Activated B cell treated with CpG ODN at 0.5 μM for 24 hours (primary cell): Measurements from ENCODE around the gene GHDC. TPM values are rescaled to one million over a fixed set of nuclear protein-coding genes. Genes with fewer than 3 reads are reported as not detected.

ENCODE experiments used
- ATAC-seq: fragments of 200-7000 bp; cut with Tn5 transposase; one replicate; pipeline ENCODE4 v1.10.0; 2021; ENCODE audit warnings: low read depth, mild to moderate bottlenecking, moderate library complexity
- CTCF ChIA-PET: fragments of 350-600 bp; sonication (Branson Sonifier 250); formaldehyde crosslinking; loops from one replicate; lab custom pipeline; 2021; ENCODE audit warnings: antibody characterized with exemption; lab: Charles Lee
- POLR2A ChIA-PET: fragments of 350-600 bp; sonication (Branson Sonifier 250); formaldehyde crosslinking; loops from one replicate; lab custom pipeline; 2021; ENCODE audit warnings: antibody characterized with exemption; lab: Charles Lee
- DNase-seq: peaks from one replicate; pipeline ENCODE4 v3.0.0; 2022
- H3K27ac Mint-ChIP-seq: one replicate; pipeline ENCODE4 v1.8.0; 2020; ENCODE audit warnings: mixed read lengths
- H3K27me3 Mint-ChIP-seq: one replicate; pipeline ENCODE4 v1.8.0; 2021; ENCODE audit warnings: mixed read lengths
- H3K36me3 Mint-ChIP-seq: one replicate; pipeline ENCODE4 v1.8.0; 2021; ENCODE audit warnings: low read depth, mixed read lengths
- H3K4me1 Mint-ChIP-seq: one replicate; pipeline ENCODE4 v1.8.0; 2021; ENCODE audit warnings: mixed read lengths
- H3K4me3 Mint-ChIP-seq: one replicate; pipeline ENCODE4 v1.8.0; 2020; ENCODE audit warnings: mild to moderate bottlenecking, mixed read lengths
- H3K9me3 Mint-ChIP-seq: one replicate; pipeline ENCODE4 v1.8.0; 2020; ENCODE audit warnings: mixed read lengths
- CTCF ChIP-seq: fragments of 200-600 bp; IDR thresholded peaks from one replicate; pipeline ENCODE4 v1.8.0; 2022; ENCODE audit warnings: antibody characterized with exemption, mild to moderate bottlenecking
- intact Hi-C: fragments of 100-400 bp; cut with micrococcal nuclease; formaldehyde crosslinking; loops from one replicate; pipeline ENCODE4 v1.15.1; 2024
- total RNA-seq: library from RNA; stranded (reverse); gene quantifications from 2 replicates; pipeline ENCODE4 v1.2.3, GENCODE V29; 2022

GHDC gene
- total RNA-seq, 1 donor from 2014 or later: 29.1 TPM

- intact Hi-C loops: loop anchor here (1.0 kb wide), 1 partner anchor 15 kb away; no protein-coding TSS in a partner anchor
- H3K9me3 Mint-ChIP-seq: no peaks in the 10 kb centered on the region
- peaks cover 21% of the 10 kb centered on the region for H3K4me1 Mint-ChIP-seq
- ATAC-seq: peak; percentile 75
- H3K36me3 Mint-ChIP-seq: peaks cover 39% of the 10 kb centered on the region
- DNase-seq: no peak
- H3K27ac Mint-ChIP-seq: peak overlapping the region; percentile 91
- POLR2A ChIA-PET: interaction anchor here (0.5 to 1.6 kb wide), 10 partner anchors 15 to 924 kb away, joined by 3 to 12 read pairs (median 4); partner anchors contain the start of genes DNAJC7, KAT2A, KCNH4 and STAT3
- TF ChIP-seq CTCF: no peak
- CTCF ChIA-PET: interaction anchor here (1.0 to 2.4 kb wide), 3 partner anchors 14 to 54 kb away, joined by 3 to 11 read pairs (median 6); partner anchors contain the start of gene HCRT
- H3K4me3 Mint-ChIP-seq: peak overlapping the region; percentile 46
- H3K27me3 Mint-ChIP-seq: no peaks in the 10 kb centered on the region
Measured at GRCh38 chr17:42198897-42199296, 4.6 kb upstream of the GHDC start.

DNA sequence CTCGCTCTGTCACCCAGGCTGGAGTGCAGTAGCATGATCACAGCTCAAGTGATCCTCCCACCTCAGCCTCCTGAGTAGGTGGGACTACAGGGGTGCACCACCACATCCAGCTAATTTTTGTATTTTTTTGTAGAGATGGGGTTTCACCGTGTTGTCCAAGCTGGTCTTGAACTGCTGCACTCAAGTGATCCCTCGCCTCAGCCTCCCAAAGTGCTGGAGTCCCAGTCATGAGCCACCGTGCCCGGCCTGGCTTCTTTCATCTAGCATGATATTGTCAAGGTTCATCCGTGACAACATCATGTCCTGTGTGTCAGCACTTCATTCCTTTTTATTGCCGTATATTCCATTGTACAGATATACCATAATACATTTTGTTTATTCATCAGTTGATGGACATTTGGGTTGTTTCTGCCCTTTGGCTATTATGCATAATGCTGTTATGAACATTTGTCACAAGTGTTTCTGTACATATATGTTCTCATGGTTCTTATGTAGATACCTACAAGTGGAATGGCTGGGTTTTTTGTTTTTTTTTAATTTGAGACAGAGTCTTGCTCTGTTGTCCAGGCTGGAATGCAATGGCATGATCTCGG lies 3.4 kb upstream of the GHDC start:
- no peak for TF ChIP-seq CTCF
- ATAC-seq (no peak), DNase-seq (no peak)
- Mint-ChIP-seq H3K27me3 (no peaks in the 10 kb centered on the region), H3K4me3 (no peak overlapping the region), H3K27ac (peak overlapping the region; percentile 30), H3K9me3 (no peaks in the 10 kb centered on the region), H3K4me1 (peaks cover 34% of the 10 kb centered on the region), H3K36me3 (peaks cover 28% of the 10 kb centered on the region)
- intact Hi-C loops: no loop called here
- POLR2A ChIA-PET: interaction anchor here (1.1 to 1.6 kb wide), 3 partner anchors 51 to 180 kb away, joined by 4 to 7 read pairs (median 6); partner anchors contain the start of genes DNAJC7 and KAT2A
- CTCF ChIA-PET: interaction anchor here (2.4 kb wide), 1 partner anchor 13 kb away, joined by 11 read pairs; the partner anchor contains the start of gene HCRT

DNA sequence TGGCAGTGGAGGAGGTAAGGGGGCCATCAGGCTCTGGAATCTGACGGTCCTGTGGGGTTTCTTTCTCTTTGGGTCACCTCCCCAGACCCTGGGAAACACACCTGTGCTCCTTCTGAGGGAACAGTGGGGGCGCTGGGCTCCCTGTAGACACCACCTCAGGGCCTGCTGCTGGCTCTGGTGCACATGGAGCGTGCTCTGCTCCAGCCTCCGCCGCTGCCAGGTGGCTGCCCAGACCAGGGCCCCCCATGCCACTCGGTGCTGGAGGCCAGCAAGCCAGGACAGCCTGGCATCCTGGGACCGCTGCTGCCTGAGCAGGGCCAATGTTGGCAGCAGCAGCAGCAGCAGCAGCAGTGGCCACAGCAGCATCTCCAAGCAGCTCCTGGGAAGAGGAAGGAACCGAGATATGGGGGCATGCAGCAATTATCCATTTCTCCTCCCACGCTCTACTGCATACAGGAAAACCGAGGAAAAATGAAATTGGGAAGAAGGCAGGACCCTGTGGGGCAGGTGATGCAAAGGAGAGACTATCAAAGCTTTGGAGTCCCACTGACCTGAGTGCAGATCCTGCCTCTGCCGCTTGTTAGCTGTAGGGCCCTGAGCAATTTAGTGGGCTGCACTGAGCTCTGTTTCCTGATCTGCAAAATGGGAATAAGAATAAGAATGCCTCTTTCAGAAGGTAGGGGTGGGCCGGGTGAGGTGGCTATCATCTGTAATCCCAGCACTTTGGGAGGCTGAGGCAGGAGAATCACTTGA lies 902 bp downstream of the GHDC start:
- Mint-ChIP-seq H3K36me3 (peaks cover 13% of the 10 kb centered on the region), H3K9me3 (no peaks in the 10 kb centered on the region), H3K27me3 (no peaks in the 10 kb centered on the region), H3K4me3 (peak overlapping the region; percentile 98), H3K4me1 (peaks cover 31% of the 10 kb centered on the region), H3K27ac (peak overlapping the region; percentile 96)
- CTCF ChIA-PET: interaction anchor here (0.7 to 1.6 kb wide), 2 partner anchors 12 to 120 kb away, joined by 3 to 8 read pairs; partner anchors contain the start of gene KCNH4
- ATAC-seq (no peak), DNase-seq (no peak)
- intact Hi-C loops: no loop called here
- no peak for TF ChIP-seq CTCF
- POLR2A ChIA-PET: interaction anchor here (0.6 to 2.6 kb wide), 10 partner anchors 12 to 263 kb away, joined by 3 to 38 read pairs (median 7); partner anchors contain the start of genes DNAJC7, KCNH4, NKIRAS2 and ODAD4

DNA sequence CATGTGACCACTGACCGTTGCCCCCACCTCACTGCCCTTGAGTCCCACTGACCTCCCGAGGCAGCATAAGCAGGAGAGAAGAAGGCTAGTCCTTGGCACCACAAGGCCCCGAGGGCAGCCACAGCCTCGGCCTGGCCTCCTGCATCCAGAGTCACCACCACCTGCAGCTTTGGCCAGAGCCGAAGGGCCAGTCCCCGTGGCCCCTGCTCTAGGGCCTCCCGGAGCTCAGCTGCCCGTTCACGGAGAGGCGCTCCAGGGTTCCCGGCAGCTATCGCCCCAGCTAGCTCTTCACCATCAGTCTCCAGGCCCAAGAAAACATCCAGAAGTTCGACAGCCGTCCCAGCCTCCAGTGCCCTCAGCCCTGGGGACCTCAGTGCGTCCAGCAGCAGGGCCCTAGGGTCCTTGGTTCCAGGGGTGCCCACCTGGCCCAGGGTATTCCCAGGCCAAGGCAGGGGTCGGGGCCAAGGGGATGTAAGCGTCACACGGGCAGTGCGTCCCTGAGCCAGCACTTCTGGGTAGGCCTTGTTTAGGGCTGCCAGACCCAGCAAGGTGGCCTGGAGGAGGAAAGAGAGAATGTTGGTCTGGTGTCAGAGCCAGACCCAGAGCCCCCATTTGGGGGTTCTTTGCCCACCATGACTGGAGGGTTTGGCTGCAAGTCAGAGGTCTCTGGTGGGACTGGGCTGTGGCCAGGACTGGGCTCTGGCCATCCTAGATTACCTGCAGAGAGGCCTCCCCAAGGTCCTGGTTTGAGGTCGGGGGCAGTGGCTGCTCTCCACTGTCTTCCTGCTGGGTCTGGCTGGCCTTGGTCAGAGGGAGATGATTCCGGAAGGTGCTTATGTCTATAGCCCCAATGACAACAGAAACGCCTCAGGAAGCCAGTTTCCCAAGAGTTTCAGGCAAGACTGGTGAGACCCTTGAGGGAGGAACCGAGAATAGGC lies 1.8 kb downstream of the GHDC start:
- no peak for TF ChIP-seq CTCF
- no peak for ATAC-seq
- Mint-ChIP-seq H3K27ac (no peak overlapping the region), H3K4me1 (peaks cover 28% of the 10 kb centered on the region), H3K36me3 (peaks cover 13% of the 10 kb centered on the region), H3K27me3 (no peaks in the 10 kb centered on the region), H3K9me3 (no peaks in the 10 kb centered on the region), H3K4me3 (peak overlapping the region; percentile 98)
- POLR2A ChIA-PET: interaction anchor here (1.1 kb wide), 1 partner anchor 226 kb away, joined by 3 read pairs; the partner anchor contains the start of gene CNP
- CTCF ChIA-PET: no interaction called here
- intact Hi-C loops: no loop called here
- DNase-seq: no peak
